DMS53 treated with DMSO at 0.1 percent for 48 hours (cell line): Measurements from ENCODE around the gene TTC19.
"Not testable (repeated sequence)": the region's sequence is repeated elsewhere in the genome, so short reads cannot be mapped to it uniquely, and the experiment has no call there.

Experiments
- DNase-seq: peaks from one replicate; lab custom pipeline; 2025; ENCODE audit not compliant: unreplicated experiment; lab: John Stamatoyannopoulos, UW

Gene TTC19

DNA sequence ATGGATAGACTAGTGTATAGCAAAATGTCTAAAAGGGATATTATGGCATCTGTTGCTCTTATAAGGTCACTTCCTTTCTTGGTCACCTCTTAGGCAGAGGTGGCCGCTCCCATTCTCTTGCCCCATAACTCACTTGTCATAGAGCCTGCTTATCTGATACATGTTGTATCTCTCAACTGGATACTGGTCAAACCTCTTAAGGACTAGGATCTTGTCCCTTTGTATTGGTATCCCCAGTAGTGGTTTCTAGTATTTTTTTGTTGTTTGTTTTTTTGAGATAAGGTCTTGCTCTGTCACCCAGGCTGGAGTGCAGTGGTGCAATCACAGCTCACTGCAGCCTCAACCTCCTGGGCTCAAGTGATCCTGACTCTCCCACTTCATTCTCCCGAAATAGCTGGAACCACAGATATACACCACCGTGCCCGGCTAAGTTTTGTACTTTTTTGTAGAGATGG lies 27.1 kb upstream of the TTC19 start:
- DNase-seq = no peak

DNA sequence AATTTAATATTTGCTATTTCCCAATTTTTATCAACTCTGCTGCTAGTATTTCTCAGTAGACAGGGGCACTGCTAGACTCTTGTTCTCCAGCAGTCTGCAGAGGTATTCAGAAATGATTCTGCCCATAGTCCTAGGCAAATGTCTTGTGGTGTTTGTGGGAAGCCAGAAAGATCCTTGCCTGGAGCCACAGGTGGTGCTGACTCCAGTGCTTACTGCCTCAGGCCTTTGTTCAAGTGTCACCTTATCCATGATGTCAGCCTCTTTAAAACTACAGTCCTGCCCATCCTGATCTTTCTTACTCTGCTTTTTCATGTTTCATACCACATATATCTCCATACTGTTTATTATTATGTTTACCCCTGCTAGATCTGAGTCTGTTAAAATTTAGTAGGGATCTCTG lies 26.6 kb upstream of the TTC19 start:
- DNase-seq = no peak

DNA sequence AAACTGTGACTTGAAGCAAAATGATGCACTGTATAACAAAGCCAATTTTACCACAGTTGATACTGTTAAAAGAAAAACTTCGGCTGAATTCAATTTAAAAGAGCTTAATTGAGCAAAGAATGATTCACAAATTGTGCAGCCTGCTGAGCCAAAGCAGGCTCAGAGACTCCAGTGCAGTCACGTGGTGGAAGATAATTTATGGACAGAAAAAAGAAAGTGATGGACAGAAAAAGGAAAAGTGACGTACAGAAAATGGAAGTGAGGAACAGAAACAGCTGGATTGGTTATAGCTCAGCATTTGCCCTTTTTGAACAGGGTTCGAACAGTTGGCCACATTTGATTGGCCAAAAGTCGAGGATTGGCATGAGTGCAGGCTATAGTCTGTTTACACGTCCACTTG lies 25.8 kb upstream of the TTC19 start:
- DNase-seq = no peak

DNA sequence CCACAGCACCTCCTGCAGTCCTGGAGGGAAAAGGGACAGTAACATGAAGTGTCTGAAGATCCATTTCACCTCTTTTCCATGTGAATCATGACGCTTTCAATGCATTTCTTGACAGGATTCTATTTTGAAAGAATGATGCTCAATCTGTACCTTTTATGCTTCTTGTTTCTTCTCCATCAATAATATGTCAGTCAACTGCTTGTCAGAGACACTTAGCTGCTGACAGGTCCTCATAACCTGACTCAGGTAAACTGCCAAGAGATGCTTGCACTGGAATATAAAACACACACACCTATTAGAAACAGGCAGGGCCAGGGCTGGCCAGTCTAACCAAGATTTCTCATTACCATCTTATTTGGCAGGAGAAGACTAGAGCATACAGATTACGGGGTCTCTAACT lies 21.7 kb upstream of the TTC19 start:
- no peak for DNase-seq

DNA sequence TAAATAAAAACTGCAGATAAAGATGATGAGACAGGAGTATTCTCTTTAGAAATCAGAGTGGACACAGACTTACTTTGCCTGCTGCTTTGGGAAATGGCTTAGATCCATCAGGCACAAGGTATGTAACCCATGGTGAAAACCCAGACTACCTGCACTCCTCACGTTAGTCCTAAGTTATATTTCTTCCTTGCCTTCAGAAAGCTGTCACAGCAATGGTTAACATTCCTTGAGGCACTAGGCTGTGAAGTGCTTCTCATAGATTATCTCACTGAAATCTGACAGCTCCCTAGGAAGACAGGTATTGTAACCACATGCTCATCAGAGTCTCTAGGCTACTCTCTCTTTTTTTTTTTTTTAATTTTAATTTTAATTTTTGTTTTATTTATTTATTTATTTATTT lies 21.0 kb upstream of the TTC19 start:
- DNase-seq = no peak

DNA sequence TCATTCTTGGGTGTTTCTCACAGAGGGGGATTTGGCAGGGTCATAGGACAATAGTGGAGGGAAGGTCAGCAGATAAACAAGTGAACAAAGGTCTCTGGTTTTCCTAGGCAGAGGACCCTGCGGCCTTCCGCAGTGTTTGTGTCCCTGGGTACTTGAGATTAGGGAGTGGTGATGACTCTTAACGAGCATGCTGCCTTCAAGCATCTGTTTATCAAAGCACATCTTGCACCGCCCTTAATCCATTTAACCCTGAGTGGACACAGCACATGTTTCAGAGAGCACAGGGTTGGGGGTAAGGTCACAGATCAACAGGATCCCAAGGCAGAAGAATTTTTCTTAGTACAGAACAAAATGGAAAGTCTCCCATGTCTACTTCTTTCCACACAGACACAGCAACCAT lies 20.6 kb upstream of the TTC19 start:
- not testable (repeated sequence) for DNase-seq

DNA sequence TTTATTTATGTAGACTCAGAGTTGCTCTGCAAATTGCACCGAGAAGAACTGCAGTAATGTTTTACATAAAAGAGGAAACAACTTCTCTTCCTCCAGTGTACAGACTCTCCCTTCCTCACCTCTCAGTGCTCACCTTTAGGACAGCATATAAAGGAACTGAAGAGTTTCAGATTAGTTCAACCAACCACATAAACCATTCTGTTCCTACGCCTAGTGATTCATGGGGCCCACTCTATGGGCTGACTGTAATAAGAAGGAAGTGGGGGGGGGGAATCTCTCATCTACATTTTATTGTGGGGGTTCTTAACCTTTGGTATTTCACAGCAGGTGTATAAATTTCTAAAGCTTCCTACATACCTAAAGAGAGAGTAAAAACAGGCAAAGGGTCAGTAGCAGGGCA lies 18.4 kb upstream of the TTC19 start:
- no peak for DNase-seq

DNA sequence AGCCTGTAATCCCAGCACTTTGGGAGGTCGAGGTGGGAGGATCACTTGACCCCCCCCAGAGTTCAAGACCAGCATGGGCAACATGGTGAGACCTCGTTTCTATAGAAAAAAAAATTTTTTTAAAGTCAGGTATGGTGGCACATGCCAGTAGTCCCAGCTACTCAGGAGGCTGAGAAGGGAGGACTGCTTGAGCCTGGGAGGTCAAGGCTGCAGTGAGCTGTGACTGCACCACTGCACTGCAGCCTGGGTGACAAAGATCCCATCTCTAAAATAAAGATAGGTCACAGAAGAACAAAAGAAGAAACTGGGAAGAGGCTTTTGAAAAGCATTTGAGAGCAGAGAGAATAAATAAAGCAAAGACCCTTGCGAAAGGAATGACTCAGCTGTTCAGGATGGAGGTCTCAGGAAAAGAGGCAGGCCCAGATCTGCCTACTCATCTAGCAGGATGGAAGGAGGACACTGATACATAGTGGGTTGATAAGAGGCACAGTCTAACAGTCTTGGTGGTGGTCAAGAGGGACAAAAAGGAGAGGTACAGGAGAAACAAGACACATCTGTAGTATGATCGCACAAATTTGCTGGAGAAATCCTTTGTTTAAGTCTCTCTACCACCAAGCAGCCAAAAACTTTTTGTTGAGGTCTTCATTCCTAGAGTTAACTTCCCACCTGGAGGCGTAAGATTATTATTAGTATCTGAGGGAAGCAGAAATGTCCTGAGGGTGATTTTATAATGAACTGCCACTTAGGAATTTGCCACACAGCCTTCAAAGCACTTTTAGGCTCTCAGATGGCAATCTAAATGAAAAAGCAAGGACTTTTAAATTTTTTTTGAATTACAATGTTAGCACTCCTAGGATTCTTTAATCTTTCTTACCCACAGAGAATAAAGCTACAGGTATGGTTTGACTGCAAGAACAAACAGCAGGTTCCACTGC lies 17.7 kb upstream of the TTC19 start:
- DNase-seq = no peak

DNA sequence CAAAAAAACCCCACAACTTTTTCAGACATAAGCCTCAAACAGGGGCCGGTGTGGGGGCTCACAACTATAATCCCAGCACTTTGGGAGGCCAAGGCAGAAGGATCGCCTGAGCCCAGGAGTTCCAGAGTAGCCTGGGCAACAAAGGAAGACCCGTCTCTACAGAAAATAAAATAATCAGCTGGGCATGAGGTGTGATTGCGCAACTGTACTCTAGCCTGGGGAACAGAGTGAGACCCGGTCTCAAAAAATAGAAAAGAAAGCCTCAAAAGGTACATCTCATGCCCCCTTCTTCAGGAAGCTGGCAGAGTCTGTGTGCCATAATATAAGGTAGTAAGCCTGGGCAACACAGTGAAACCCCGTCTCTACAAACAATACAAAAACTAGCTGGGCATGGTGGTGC lies 3.3 kb upstream of the TTC19 start:
- no peak for DNase-seq

DNA sequence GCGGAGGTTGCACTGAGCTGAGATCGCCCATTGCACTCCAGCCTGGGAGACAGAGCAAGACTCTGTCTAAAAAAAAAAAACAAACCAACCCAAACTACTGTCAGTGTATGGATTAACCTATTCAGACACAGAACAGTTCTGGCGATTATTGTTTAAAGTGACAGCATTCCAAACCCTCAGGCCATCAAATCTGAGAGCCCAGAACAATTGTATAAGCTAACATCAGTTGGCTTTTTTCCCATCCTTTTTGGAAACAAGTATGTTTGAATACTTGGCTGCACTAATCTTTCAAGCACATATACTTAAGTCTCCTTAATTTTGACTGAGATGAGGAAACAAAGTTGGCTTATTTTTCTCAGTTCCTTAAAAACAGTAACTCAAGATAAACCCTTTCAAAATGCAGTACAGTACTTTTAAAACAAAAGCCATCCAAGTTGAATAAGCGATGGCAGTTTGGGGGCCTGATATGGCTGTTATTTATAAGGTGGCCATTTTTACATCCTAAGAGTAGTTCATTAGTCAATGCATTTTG lies 1.5 kb upstream of the TTC19 start:
- no peak for DNase-seq

DNA sequence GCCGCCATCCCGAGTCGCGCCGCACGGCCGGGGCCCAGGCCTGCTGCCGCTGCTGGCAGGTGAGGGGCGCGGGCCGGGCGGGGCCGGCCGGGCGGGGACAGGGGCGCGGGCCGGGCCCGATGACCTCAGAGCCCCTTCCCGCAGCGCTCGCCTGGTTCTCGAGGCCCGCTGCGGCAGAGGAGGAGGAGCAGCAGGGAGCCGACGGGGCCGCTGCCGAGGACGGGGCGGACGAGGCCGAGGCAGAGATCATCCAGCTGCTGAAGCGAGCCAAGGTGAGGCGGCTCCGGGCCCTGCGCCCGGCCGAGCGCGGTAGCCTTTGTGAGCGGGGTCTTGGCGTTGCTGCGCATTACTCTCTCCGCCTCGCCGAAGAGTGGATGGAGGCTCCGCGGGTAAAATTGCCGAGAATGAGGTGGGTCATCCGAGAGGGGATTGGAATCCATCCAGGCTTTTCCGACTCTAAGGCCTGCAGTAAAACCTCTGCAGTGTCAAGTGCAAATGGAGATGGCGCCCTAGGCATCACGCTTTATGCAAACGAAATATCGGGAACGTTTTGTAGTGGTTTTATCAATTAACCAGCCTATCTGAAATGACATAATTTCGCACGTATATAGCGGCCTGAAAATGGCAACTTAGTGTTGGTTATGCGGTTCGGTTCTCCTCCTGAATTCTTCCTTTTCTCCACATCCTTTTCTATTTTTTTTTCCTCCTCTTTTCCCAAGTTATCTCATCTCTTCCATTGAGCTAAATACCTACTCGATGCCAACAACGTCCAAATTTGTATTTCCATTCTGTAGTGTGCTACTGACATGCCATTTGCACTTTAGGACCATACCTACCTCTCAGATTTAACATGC lies 577 bp downstream of the TTC19 start:
- no peak for DNase-seq

DNA sequence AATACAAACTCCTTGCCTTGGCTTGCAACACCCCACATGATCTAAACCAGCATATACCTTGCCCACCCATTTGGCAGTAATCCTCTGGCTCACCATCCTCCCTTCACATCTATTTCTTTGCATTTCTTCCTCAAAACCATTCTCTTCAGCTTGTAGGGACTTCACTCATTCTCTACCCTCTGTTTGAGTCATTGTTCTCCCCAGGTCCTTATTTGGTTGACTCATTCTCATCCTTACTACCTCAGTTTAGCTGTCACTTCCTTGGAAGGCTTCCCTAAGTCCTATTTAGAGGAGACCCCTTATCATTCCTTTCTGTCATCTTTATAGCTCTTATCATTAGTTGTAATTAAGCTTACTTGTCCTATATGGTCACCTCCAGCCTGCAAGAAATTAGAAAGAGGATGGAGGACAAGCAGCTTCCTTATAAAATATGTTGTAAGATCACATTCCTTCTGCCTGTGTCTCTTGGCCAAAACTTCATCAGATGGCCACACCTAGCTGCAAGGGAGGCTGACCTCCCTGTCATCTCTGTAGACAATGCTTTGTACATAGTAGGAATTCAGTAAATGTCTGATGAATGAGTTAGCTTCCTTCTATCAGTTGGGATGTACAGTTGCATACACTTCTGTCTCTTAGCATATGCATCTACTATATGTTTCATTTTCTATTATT lies 1.7 kb downstream of the TTC19 start:
- no peak for DNase-seq

DNA sequence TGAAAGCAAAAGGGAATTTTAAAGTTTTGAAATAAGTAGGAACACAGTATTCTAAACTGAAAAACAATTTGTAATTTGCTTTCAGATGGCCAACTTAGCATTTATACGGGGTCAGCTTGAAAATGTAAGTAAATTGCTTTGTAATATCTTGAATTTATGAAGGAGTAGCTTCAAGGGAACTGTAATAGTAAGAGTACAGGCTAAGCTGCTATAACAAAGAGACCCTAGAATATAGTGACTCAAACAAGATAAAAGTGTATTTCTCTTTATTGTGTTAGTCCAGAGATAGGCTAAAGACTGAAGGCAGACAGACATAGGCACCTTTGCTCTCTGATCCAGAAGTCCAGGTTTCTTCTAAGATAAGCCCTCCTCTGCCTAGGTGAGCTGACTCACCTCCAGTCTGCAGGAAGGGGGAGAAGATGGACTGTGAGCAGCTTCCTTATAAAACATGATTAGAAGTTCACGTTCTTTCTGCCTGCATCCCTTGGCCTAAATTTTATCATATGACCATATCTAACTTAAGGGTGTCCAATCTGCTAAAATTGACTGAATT lies 3.2 kb downstream of the TTC19 start:
- no peak for DNase-seq

DNA sequence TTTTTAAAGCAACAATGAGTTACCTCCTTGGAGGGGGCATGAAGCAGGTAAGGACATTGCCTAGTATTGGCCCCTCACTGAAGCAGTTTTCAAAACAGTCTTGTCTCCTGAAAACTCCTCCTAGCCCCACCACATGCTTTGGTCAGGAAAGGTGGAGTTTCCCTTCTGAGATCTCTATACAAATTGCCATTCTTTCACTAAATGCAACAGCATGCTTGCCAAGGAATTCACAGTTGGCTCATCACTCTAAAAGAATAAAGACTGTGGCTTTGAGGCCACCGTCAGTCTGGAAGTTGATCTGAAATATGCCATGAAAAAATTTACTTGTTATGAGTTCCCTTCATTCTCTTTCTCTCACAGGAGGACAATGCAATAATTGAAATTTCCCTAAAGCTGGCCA lies 4.2 kb downstream of the TTC19 start:
- DNase-seq = no peak

DNA sequence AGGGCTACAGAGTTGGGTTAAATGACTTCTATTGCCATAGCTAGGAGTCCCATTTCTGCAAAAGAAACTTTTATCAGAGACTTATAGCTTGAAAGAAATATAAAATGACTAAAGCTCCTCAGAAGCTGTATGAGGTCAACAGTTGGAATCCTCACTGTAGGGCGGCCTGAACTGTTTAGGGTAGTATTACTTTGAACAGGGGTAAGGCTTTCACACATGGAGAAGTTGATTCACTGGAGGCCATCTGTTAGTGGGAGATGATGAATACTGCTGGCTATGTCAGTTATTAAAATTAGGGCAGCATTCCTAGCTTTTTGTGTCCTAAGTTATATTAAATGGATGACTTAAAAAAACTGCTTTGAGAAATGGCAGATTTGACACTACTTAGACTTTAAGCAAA lies 6.0 kb downstream of the TTC19 start:
- DNase-seq = no peak

DNA sequence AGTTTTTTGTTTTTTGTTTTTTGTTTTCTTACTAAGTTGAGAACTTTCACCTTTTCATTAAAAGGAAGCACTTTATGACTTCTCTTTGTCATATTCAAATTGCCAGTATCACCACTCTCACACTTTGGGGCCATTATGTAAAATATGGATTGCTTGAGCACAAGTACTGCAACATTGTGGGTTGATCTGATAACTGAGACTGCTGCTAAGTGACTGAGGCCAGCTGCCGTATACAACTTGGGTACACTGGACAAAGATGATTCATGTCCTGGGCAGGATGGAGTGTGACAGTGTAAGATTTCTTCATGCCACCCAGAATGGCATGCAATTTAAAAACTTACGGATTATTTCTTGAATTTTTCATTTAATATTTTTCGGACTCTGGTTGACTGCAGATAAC lies 7.8 kb downstream of the TTC19 start:
- no peak for DNase-seq

DNA sequence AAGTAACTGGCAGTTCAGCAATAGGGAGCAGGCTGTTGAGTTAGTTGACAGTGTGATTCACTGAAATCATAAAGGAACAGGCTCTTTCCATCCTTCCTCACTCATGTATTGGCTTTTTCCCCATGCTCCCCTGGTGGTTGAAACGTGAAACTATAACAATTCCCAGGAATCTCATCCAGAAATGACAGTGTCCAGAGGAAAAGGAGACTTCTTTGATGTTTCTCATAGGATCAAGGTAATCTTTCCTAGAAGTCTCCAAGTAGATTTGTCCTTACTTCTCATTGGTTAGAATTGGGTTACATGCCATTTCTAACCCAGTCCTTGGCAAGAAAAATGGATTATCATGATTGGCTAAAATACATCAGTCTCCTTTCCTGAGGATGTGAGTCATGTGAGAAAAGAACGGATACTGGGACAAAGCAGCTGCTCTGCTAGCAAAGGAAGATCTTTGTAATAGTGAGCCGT lies 14.4 kb downstream of the TTC19 start:
- DNase-seq = peak; percentile 28

DNA sequence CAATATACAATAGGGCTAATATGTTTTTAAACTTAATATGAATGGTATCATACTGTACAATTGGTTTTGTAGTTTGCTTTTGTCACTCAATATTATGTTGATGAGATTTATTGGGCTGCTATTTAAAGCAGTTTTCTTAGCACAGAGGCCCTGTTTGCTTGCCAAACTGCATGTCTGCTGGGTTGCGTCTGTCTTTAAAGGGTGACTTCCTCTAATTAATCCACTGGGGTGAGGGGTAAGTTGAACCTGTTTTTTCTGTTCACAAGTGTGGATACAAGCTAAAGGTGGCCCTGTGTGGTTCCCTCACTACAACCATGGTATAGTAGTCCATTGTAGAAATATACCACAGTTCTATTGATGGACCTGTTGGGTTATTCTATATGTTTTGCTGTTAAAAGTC lies 19.7 kb downstream of the TTC19 start:
- DNase-seq = no peak

DNA sequence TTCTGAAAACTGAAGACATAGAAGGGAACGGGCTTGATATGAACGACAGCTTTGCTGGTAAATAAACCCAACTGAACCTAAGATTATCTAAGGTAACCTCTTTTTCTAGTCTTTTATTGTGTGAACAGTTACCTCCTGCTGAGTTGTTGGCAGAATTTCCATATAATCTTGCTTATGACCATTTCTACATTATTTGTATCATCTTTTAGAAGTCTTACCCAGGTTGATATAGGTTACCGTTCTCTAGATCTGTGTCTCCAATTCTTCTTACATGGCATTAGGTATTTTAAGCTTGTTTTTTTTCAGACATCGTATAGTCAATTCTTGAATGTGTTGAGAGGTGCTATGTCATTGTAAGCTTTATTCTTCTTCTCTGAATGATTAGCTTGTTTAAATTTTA lies 24.3 kb downstream of the TTC19 start:
- DNase-seq = no peak

DNA sequence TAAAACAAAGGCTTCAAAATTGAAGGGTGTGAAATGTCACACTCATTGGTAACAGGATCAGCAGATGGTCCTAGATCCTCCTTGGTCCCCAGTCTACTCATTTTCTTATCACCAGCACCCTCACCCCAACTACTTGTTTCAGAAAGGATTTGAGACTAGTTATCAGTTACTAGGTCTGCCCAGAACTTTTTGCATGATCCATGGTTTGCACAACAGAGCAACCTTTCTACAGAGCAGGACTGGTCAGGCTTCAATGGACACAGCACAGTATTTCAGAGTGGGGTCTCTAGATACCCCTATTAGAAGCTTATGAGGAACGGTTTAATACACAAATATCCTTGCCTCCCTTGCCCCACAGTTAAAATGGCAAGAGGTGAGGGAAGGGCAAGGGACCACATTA lies 25.6 kb downstream of the TTC19 start:
- DNase-seq = no peak

DNA sequence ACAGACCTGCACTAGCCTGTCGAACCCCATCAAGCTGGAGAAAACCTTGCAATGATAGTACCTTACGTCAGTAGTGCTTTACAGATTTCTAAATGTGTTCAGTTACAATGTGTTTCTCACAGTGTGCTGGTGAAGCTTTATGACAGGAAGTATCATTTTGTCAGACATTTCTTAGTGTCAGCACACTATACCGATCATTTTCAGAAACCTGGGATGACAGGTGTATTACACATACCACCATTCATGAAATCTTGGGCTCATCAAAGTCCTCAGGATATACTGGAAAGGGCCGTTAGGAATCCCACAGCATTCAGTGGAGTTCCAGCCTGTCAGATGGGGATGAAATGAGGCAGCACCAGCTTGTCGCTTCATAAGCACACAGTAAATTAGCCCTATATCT lies 27.3 kb downstream of the TTC19 start:
- no peak for DNase-seq
